HG02623 (cell line): ENCODE results near the gene MPHOSPH9.
A peak's percentile ranks its signal among the peaks of the same experiment; 100 is the strongest.
"Not testable (repeated sequence)": the region's sequence is repeated elsewhere in the genome, so short reads cannot be mapped to it uniquely, and the experiment has no call there.

ENCODE experiments used
- ATAC-seq: cut with Tn5 transposase; IDR thresholded peaks from one replicate; pipeline ENCODE4 v1.9.1; 2021; ENCODE audit warnings: moderate library complexity; ENCODE audit not compliant: unreplicated experiment

MPHOSPH9 gene

DNA sequence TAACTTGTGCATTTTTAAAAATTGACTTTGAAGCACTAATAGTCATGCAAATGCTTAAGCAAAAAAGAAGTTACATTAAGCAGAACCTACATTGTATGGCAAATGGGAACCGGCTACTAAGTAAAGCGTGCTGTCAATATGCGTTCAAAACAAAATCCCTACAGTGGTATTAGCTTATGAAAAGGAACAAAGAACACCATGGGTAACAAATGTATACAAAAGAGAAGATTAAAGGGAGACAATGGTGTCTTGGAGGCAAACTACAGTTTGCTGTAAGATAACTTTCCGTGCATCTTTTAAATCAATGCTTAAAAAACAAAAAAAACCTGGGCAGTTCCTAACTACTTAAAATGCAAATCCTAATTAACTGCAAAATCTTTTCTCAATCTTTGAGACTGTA is 28.3 kb upstream of the MPHOSPH9 start:
- no peak for ATAC-seq

DNA sequence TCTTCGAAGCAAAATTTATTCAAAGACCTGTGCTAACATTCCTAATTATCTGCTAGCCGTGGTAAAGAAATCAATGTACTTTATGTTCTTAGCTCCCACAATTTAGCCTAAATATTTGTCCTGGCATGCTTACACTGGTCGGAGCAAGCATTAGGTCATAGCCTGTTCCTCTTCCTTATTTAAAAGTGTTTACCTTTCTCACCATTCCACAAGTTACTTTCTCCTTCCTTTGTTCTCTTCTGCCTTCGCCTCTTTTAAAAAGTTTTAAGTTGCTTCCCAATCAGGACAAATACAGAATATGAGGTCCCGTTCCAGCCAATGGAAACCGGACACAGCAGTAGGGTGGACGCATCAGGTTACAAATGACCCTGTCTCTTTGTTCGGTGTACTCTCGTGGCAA is 27.1 kb upstream of the MPHOSPH9 start:
- ATAC-seq: no peak

DNA sequence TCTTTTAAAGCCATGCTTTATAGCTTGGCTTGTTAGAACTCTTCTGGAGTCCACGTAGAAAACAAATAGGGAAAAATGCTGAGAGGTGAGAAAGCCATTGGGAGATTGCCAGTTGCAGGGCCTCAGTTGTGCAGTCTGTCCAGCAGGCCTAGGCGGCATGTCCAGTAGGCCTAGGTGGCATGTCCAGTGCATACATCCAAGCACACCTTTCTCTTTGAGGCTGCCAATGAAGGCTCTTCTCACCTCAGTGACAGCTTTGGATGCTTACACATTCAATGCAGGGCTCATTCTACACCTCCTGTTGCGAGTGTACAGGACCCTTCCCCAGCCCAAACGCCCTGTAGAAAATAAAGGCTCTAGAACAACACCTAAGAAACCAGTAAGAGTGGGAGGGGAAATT is 25.7 kb upstream of the MPHOSPH9 start:
- no peak for ATAC-seq

DNA sequence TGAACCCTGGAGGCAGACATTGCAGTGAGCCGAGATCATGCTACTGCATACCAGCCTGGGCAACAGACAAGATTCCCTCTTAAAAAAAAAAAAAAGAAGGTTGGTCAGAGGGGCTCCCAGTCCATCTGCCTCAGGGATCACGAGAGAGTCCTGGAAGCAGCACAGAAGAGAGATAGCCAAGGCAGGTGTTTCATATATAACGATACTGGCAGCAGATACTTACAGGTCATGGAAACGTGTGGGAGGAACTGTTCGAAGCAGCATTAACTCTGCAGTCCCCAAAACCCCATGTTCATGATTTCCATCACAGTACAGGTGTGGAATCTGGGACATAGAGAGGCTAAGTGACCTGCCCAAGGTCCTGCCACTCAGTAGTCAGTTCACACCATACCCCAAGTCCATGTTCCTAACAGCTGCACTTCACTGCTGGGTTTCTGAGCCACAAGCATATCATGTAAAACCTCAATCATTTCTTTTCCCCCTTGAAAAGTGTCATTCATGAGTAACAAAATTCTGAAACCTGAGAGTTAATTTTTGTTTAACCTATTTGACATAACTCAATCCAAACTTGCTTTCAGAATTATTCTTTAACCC is 22.0 kb upstream of the MPHOSPH9 start:
- ATAC-seq: no peak

DNA sequence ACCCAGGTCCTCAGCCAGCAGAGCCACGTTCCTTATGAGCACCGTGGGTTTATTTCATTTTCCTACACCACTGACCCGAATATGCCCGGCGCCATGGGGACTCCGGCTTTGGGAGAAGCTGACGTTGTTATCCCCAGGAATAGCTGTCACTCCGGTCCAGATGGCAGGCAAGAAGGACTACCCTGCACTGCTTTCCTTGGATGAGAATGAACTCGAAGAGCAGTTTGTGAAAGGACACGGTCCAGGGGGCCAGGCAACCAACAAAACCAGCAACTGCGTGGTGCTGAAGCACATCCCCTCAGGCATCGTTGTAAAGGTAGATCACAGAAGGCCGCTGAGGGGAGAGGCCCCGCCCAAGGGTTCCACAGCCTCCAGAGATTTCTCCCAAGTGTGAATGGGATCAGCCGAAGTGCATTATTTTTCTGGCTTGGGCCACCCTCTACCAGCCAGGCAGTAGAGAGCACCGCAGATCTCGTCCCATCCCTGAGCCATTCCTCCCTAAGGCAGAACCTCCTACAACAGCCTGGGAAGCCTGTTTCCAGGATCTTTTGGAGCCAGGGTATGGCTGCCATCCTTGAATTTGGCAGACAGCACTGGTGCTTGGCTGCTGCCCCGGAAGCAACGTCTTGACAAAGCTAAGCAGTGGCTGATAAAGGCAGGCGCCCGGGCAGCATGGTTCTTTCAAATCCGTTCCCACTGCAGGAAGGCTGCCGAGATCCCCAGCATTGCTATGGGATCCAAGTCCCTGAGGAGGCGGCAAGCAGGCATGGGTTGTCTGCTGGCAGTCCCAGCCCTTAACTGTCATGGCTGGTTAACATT is 20.9 kb upstream of the MPHOSPH9 start:
- no peak for ATAC-seq

DNA sequence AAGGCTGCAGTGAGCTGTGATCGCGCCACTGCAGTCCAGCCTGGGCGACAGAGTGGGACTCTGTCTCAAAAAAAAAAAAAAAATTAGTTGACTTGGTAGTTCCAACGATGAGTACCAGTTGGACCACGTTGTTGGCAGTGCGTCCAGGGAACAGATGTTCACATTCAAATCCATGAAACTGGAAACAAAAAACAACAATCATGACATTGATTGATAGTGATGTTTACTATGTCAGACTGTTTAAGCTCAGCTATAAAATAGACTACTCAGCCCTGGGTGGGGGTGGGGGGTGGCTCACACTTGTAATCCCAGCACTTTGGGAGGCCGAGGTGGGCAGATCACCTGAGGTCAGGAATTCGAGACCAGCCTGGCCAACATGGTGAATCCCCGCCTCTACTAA is 19.4 kb upstream of the MPHOSPH9 start:
- ATAC-seq: not testable (repeated sequence)

DNA sequence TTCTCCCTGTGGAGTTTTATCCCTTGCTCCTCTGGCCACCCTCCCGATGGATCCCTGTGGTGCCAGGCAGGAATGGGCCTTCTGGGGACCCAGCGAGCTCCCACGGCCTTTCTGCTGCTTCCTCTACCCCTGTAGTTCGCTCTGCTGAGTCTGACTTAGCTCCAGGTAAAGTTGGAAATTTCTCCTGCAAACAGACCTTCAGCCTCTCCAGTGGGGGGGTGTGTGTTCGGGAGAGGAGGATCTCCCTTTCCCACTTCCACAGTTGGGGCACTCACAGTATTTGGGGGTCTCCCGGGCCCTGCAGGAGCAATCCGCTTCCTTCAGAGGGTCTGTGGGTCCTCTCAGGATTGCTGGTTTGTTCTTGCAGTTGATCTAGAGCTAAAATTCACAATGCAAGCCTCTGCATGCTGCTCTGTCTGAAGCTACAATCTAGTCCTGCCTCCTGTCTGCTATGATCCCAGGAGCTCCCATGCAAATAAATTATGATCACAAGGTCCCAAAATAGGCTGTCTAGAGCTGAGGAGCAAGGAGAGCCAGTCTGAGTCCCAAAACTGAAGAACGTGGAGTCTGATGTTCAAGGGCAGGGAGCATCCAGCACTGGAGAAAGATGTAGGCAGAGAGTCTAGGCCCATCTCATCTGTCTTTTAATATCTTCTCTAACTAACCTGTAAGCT is 18.6 kb upstream of the MPHOSPH9 start:
- ATAC-seq: no peak

DNA sequence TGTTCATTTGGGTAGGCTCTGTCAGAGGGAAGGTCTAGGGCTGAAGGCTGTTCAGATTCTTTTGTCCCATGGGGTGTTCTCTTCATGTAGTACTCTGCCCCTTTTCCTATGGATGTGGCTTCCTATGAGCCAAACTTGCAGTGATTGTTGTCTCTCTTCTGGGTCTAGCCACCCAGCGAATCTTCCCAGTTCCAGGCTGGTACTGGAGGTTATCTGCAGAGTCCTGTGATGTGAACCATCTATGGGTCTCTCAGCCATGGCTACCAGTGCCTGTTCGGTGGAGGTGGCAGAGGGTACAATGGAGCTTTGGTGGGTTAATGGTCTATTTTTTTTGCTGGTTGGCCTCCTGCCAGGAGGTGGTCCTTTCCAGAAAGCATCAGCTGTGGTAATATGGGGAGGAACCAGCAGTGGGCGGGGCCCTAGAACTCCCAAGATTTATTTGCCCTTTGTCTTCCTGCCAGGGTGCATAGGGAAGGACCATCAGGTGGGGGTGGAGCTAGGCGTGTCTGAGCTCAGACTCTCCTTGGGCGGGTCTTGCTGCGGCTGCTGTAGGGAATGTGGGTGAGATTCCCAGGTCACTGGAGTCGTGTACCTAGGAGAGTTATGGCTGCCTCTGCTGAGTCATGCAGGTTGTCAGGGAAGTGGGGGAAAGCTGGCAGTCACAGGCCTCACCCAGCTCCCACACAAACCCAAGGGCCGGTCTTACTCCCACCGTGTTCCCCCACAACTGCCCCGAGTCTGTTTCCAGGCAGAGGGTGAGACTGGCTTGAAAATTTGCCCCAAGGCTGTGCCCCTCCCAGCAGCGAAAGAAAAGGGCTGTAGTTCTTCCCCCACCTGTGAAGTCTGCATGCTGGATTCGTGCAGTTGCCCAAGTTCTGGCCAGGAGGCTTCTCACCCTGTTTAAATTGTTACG is 17.8 kb upstream of the MPHOSPH9 start:
- ATAC-seq: no peak

DNA sequence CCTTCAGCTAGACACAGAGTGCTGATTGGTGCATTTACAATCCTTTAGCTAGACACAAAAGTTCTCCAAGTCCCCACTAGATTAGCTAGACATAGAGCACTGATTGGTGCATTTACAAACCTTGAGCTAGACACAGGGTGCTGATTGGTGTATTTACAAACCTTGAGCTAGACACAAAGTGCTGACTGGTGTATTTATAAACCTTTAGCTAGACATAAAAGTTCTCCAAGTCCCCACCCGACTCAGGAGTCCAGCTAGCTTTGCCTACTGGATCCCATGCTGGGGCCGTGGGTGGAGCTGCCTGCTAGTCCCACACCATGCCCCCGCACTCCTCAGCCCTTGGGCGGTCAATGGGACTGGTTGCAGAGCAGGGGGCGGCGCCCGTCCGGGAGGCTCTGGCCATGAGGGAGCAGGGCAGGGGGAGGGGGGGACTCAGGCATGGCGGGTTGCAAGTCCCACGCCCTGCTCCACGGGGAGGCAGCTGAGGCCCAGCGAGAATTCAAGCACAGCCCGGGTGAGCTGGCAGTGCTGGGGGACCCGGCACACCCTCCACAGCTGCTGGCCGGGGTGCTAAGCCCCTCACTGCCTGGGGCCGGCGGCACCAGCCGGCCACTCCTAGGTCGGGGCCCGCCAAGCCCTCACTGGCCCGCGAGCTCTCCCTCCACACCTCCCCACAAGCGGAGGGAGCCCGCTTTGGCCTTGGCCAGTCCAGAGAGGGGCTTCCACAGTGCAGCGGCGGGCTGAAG is 16.2 kb upstream of the MPHOSPH9 start:
- ATAC-seq: not testable (repeated sequence)

DNA sequence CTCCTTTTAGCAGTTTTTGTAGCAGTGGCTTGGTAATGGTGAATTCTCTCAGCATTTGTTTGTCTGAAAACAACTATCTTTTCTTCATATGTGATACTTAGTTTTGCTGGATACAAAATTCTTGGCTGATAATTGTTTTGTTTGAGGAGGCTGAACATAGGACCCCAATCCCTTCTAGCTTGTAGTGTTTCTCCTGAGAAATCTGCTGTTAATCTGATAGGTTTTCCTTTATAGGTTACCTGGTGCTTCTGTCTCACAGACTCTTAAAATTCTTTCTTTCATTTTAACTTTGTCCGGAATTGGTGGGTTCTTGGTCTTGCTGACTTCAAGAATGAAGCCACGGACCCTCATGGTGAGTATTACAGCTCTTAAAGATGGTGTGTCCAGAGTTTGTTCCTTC is 15.2 kb upstream of the MPHOSPH9 start:
- ATAC-seq: not testable (repeated sequence)

DNA sequence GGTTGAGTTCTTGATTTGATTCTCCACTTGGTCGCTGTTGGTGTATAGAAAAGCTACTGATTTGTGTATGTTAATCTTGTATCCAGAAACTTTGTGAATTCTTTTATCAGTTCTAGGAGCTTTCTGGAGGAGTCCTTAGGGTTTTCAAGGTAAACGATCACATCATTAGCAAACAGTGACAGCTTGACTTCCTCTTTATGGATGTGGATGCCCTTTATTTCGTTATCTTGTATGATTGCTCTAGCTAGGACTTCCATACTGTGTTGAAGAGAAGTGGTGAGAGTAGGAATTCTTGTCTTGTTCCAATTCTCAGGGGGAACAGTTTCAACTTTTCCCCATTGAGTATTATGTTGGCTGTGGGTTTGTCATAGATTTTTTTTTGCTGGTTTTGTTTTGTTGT is 12.7 kb upstream of the MPHOSPH9 start:
- ATAC-seq: no peak

DNA sequence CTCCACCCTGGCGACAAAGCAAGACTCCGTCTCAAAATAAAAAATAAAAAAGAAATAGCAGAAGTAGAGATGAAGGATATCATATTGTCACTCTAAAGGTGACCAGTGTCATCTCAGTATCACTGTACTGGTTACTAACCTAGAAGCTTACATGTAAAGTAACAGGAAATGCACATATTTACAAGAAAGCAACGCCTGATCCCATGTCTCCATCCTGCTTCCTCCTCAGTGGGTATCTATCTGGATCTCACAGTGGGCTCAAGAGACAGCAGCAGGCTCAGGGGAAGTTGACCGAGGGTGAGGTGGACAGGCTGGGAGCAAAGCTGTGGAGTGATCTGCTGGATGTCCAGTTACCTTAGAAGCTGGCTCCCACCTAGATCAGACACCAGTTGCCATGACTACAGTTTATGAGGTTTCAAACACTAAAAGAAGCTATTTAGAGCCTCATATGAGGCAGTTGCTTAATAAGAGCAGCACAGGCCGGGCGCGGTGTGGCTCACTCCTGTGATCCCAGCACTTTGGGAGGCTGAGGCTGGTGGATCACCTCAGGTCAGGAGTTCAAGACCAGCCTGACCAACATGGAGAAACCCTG is 10.8 kb upstream of the MPHOSPH9 start:
- ATAC-seq: no peak

DNA sequence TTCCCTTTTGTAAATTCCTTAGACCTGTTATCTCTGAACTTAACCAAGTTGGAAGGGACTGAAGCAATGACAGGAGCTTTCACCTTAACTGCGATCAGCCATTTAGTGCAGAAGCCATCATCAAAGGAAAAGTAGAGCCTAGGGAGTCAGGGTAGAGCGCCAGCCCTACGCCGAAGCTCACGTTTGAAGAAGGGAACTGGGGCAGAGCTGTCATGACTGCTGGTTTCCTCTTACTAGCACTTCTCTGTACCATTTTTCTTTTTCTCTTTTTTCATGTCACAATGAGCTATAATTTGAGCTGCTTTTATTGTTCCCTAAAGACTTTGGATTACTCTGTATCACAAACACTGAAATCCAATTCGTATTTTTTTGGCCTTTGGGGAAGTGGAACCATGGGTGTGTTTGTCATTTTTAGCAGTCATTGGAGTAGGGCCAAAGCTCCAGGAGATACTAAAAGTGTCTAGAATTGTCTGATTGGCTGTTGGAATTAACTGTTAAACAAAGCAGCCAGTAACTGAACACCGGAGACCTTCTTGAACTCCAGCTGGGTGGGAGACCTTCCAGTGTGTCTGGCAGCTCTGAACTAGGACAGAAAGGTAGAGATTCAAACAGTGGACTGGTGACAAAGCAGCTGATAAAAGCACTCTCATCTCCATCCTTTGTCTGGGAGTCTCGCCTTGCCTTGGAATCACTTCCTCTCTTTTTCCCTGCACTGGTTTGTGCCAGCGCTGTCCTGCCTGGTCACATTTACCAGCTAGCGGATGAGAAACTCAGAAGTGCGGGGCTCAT is 9.4 kb upstream of the MPHOSPH9 start:
- no peak for ATAC-seq

DNA sequence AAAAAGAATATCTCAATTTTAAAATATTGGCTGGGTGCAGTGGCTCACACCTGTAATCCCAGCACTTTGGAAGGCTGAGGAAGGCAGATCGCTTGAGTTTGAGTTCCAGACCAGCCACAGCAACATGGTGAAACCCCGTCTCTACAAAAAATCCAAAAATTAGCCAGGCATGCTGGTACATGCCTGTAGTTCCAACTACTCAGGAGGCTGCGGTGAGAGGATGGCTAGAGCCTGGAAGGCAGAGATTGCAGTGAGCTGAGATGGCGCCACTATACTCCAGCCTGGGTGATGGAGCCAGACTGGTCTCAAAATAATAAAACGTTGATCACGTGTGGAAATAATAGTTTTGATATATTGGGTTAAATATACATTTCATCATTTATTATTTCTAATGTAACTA is 6.0 kb upstream of the MPHOSPH9 start:
- no peak for ATAC-seq

DNA sequence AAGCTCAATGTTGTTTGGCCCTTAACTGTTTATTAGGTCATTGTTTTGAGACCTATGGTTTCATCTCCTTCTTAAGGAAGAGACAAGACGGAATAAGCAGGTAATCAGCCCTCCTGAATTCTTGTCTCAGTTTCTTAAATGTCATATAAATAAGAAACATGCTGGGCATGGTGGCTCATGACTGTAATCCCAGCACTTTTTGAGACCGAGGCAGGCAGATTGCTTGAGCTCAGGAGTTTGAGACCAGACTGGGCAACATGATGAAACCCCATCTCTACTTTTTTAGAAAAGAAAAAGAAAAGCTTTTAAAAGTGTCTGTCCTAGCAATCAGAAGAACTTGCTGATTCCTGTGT is 5.4 kb upstream of the MPHOSPH9 start:
- ATAC-seq: no peak

DNA sequence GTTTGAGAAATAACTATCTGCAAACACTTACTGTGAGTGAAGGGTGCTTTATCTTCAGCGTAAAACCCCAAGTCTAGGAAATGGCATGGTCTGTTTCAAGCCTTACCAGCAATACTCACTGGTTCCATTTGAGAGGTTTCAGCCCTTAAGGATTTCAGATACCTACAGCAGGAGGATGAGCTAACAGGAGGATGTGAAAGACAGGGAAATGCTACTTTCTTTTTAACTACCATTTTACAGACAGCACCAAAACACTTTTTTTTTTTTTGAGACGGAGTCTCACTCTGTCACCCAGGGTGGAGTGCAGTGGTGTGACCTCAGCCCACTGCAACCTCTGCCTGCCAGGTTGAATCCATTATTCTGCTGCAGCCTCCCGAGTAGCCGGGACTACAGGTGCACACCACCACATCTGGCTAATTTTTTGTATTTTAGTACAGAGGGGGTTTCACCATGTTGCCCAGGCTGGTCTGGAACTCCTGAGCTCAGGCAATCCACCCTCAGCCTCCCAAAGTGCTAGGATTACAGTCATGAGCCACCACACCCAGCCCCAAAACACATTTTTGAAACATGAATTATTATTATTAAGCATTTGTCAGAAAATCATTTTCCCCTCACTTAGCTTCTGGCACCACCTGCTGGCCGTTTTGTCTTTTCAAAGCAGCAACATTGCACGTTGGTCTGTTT is 4.8 kb upstream of the MPHOSPH9 start:
- ATAC-seq: no peak

DNA sequence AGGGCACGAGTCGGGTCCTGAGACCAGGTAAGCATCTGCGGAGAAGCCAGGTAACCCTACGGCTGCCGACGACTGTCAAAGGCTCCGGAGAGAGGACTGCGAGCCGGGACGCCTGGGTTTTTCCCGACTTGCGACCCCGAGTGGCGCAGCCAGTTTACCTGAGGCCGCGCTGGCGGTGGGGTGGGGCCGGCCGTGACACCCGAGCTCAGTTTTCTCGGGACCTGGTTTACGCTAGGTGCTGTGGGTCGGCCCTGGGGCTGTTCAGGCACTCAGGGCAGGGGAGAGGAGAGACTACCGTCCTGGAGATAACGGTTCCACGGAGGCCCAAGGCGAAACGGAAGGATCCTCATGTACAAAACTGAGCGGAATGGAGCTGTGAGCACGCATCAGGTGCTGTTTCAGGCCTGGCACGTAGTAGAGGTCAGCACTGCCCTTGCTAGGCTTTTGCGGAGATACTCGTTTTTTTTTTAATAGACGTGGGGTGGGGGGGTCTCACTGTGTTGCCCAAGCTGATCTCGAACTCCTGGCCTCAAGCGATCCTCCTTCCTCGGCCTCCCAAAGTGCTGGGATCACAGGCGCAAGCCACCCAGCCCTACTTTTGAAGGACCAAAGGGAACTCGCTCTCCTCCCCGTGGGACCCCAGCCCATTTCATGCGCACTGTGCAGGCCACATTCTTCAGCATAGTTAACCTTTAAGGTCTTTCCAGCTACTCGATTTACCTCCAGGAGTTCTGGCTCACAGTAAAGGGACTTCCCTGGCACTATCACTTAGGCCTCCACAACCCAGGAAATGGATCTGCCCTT is 766 bp upstream of the MPHOSPH9 start:
- ATAC-seq: peak; percentile 7

DNA sequence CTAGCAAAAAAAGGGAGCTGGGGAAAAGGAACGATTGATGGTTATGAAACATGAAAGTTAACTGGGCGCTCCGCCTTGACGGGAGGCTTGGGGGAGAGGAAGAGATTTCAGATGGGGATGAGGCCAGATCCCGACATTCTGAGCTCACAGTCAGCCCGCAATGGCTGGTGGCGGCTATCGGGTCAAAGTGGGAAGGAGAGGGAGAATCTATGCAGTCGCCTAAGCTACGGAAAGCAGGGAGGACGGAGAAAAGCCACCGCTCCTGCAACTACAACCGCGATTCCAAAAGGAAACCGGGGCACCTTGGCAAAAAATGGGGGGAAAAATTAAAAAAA is 502 bp downstream of the MPHOSPH9 start:
- no peak for ATAC-seq
